Islet of Langerhans (tissue), 1 donor: ENCODE measurements around the gene RRH.
"Not testable (repeated sequence)": the region's sequence is repeated elsewhere in the genome, so short reads cannot be mapped to it uniquely, and the experiment has no call there.

Experiments used
- FAIRE-seq: peaks from one replicate; lab custom pipeline; 2011; peaks lifted over from hg19 to GRCh38; lab: Jason Lieb, UNC

Gene RRH

DNA sequence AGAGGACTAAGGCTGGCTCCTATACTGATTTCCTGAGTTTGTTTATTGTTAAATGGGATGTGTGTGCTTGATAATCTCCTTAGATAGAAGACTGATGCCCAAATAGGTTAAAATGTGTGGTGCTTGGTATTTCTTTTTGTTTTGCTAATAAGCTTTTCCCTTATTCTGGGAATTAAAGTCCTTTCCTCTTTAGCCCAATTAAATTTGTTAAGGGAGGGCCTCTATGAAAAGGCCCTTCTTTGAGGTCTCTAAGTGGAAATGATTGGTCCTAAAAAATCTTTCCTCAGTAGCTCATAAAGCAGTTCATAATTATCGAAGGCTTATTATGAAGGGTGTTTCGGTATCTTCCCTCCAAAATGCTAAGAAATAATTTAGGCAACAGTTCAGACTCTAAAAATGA lies at the start of gene RRH:
RRH (plus strand) TSS at position 301 of the 400 bp plus-strand sequence; CDS start at position 357, 56 bp downstream.
- FAIRE-seq: no peak

DNA sequence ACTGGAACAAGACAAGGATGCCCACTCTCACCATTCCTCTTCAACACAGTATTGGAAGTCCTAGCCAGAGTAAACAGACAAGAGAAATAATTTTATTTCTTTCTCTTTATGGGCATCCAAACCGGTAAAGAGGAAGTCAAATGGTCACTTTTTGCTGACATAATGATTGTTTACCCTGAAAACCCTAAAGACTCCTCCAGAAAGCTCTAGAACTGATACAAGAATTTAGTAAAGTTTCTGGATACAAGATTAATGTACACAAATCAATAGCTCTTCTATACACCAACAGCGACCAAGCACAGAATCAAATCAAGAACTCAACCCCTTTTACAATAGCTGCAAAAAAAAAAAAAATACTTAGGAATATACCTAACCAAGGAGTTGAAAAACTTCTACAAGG lies 45.7 kb upstream of the RRH start:
- not testable (repeated sequence) for FAIRE-seq

DNA sequence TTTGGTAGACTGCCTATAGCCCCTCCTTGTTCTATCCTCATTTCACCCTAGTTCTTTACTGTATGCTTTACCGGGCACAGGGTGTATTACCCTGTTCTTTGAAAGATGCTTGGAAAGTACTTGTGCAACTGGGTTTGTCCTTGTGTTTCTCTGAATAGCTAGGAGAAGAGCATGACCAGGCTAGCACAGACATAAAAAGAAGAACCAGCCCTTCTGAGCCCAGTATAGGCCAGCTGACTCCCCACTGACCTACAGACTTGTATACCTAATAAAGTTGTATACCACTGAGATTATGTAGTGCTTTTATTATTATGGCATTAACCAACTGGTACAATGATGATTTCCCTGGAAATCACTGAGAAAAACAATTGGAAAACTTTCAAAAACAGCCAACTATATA lies 40.9 kb upstream of the RRH start:
- FAIRE-seq: no peak

DNA sequence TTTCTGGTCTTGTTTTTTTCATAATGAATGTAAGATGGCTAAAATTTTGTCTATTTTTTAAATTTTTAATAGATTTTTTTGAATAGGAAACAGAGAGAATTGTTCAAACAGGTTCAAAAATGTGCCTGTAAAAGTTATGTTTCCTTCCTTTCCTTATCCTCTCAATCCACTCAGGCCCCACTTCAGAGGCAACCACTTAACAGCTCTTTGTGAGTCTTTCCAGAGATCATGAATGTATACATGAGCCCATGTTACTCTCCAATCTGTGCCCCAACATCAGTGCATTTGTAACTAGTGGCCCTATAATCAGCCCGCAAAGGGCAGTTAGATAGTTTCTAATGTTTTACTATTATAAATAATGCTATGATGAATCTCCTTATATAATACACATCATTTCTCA lies 40.0 kb upstream of the RRH start:
- no peak for FAIRE-seq

- no peak for FAIRE-seq
Measured at GRCh38 chr4:109795059-109795458, 32.7 kb upstream of the RRH start.

GRCh38 chr4:109798866-109799265 lies 28.9 kb upstream of the RRH start:
- no peak for FAIRE-seq

- peak; percentile 13 for FAIRE-seq
Measured at GRCh38 chr4:109801099-109801789, 26.5 kb upstream of the RRH start.

DNA sequence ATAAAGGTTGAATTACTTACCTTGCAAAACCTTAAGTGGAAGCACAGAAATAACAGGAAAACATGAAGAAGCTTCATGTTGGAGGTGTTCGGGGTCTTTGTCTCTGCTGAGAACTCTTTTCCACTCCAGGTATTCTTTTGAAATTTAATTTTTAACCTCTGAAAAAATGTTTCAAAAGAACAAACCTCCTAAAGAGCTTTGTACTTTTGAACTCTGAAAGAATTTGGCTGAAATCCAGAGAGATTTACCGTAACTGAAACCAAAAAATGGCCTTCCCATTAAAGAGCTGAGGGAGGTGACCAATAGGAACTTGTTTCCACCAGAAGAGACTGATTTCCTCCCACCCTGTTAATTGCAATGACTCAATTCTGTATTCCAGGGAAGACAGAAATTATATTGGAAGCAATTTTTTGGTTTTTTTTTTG lies 25.9 kb upstream of the RRH start, which contains the start of gene CFI:
CFI (minus strand) TSS at position 105 of the 425 bp plus-strand sequence; CDS start at position 77, 28 bp downstream.
- FAIRE-seq: peak; percentile 89

DNA sequence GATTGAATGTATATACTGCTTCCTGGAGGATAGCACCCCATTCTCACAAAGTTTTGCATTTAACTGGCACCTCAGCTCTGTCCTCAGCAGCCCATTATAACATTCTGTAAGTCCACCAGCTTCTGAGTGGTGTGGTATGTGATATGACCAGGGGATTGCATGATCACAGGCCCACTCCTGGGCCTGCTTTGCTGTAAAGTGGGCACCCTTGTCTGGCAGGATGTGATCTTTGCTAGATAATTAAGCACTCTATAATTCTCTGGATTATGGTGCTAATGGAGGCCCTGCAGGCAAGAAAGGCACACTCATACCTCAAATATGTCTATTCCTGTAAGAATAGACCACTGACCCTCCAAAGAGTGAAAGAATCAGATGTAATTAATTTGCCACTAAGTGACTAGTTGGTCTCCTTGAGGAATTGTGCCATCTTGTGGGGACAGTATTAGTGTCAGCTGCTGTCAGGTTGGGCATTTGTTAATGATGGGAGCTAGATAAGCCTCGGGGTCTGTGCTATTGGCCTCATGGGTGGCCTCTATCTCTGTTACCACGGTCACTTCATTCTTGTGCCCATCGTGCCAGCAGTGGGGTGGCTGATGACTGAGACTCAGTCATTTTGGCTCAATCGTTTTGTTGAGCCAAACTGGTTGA lies 23.7 kb upstream of the RRH start:
- FAIRE-seq: peak; percentile 82

- no peak for FAIRE-seq
Measured at GRCh38 chr4:109809655-109810054, 18.1 kb upstream of the RRH start.

GRCh38 chr4:109810552-109811387 lies 17.0 kb upstream of the RRH start:
- FAIRE-seq: no peak

DNA sequence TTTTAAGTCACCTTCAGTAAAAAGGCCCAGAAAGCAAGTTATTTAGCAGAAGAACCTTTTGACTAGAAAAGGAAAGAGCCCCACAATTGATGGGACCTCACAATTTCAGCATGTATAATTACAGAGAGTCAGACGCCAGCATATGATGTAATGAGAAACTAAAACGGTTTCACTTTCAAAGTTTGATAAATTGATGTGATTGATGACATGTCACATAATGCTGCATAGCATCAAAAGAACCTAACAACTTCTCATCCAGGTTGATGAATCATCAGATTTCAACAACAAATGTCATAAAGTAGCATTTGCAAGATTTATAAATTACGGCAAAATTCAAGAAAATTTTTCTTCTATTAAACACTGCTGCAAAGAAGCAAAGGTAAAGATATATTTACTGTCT lies 16.1 kb upstream of the RRH start:
- FAIRE-seq: no peak

GRCh38 chr4:109815151-109816081 lies 12.4 kb upstream of the RRH start, which contains the start of gene GAR1:
GAR1 (plus strand) TSS chr4:109815762; CDS start chr4:109816165, 403 bp downstream.
- peak; percentile 92 for FAIRE-seq

DNA sequence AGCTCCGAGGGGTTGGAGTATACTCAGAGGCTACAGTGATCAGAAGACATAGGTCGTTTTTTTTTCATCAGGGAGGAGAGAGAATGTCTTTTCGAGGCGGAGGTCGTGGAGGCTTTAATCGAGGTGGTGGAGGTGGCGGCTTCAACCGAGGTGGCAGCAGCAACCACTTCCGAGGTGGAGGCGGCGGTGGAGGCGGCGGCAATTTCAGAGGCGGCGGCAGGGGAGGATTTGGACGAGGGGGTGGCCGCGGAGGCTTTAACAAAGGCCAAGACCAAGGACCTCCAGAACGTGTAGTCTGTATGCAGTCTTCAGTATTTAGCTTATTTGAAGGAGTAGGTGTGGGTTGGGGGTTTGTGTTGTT lies 11.7 kb upstream of the RRH start:
- no peak for FAIRE-seq

- no peak for FAIRE-seq
Measured at GRCh38 chr4:109816894-109817293, 10.9 kb upstream of the RRH start.

- no peak for FAIRE-seq
Measured at GRCh38 chr4:109818268-109818667, 9.5 kb upstream of the RRH start.

DNA sequence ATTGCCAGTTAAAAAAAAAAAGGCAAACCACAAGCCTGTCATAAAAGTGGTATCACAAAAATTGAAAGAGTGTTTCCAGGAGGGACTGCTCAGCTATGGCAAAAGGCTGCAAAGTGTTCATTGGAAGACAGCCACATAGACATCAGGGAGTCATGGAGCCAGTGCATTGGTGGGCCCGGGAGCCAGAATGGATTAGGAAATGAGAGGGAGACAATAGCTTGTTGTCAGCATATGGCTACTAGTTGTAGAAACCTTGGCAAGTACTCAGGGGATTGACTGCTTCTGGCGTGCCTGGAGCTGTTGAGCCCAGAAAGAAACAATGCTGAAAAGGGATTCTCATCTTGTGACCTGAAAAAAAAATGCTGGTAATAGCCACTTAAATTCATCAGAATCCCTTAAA lies 7.2 kb upstream of the RRH start:
- no peak for FAIRE-seq

DNA sequence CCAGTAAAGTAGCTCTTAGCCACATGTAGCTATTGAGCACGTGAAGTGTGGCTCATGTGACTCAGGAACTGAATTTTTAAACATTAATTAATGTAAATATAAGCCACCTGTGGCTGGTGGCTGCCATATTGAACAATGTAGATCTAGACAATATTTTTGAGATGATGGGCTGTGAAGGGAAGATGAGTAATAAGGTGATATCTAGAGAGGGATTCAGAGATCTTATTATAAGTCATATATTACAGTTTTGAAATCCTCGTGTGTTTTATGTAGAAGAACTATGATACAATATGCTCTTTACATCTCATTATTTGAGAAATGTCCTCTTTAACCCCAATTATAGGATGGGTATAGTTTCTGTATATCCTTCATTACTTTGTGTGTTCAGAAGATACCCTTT lies 6.6 kb upstream of the RRH start:
- no peak for FAIRE-seq

GRCh38 chr4:109826719-109827118 lies 1.1 kb upstream of the RRH start:
- peak; percentile 92 for FAIRE-seq

DNA sequence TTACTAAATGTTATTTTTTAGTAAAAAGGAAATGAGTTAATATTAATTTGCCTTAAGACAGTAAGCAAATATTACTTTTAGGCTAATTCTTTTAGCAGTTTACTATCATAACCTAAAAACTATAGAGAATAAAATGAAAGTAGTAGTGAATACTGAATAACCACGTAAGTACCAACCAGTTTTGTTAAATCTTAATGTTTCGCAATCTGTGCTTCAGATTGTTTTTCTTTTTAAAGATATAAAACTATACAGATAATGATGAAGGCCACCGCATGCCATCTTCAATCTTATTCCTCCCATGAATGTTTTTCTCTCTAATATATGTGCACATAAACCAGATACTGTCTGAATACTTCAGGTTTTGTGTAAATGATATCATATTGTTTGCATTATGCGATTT lies 6.0 kb downstream of the RRH start:
- no peak for FAIRE-seq

GRCh38 chr4:109836985-109837384 lies 9.2 kb downstream of the RRH start:
- FAIRE-seq: no peak
